Endothelial cell of umbilical vein (primary cell): Measurements from ENCODE around the gene ATP5F1B.

Experiments used
- CTCF ChIP-seq, 2 donors: IDR thresholded peaks; 1 replicate in 1 of 2; 2 replicates in 1 of 2; pipeline ENCODE4 v1.5.1; 2011; ENCODE audit warnings: low read length in 2 of 2, mild to moderate bottlenecking in 2 of 2, moderate library complexity in 2 of 2, control low read depth in 1 of 2, inconsistent platforms in 1 of 2, low read depth in 1 of 2; ENCODE audit not compliant: insufficient read depth in 1 of 2; ENCODE audit errors: extremely low read depth in 1 of 2
- MYC ChIP-seq: IDR thresholded peaks from one replicate; pipeline ENCODE4 v1.6.1; 2011; ENCODE audit warnings: mild to moderate bottlenecking, low read depth, low read length
- POLR2A ChIP-seq: IDR thresholded peaks from 2 replicates; pipeline ENCODE4 v1.6.1; 2012; ENCODE audit warnings: low read depth, mild to moderate bottlenecking, control low read depth, low read length
- POLR2AphosphoS5 ChIP-seq: IDR thresholded peaks from 2 replicates; pipeline ENCODE4 v1.6.1; 2012; ENCODE audit warnings: low read depth, mild to moderate bottlenecking, control low read depth, low read length, moderate library complexity; ENCODE audit not compliant: insufficient read depth

DNA sequence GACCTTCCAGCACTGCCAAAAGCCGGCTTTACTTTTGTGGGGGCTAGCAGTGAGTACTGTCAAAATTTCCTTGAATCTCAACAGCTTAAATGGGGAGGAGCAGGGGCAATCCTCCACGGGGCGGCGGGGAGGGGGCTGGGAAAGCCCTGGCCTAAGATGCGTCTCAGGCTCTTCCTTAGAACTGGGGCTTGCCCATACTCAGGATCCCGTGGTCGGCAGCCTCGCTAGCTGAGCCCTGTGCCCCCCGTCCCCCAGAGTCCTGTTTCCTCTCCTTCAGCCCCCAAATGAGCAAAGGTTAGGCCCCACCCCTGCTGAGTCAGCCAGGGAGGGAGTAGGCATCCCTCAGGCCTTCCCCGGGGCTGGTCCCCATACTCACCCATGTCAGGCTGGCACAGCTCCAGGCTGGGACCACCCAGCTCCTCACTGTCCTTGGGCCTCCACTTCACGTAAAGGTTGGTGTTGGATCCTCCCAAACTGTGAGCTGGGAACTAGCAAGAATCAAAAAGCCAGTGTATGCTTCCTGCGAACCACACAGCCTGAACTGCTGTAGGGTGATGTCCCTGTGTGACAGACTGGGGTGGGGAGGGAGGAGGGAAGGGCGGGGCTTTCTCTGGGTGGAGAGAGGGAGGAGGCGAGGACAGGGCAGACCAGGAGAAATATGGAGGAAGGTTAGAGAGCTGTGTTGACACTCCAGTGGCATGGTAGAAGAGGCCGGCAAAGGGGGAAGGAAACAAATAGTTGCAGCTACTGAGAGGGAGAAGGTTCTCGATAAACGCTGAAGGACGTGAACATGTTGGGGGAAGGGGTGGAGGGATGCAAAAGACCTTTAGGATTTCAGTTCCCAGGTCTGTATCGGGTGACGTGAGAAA lies 9.7 kb downstream of the ATP5F1B start:
- no peak for TF ChIP-seq CTCF (IDR thresholded peaks at IDR 0.05; ENCODE audit: extremely low read depth in 1 of 2, insufficient read depth in 1 of 2, low read depth in 1 of 2, low read length in 2 of 2)
- no peak for TF ChIP-seq POLR2AphosphoS5
- peak; percentile 9 for TF ChIP-seq POLR2A
- TF ChIP-seq MYC, result no peak
